Measurements from ENCODE around the gene GSC2.

The GSC2 gene

GRCh38 chr22:19180740-19181410, 30.8 kb upstream of the GSC2 start:
- Mint-ChIP-seq H3K27ac (no peak overlapping the region), H3K9me3 (no peaks in the 10 kb centered on the region), H3K36me3 (no peaks in the 10 kb centered on the region), H3K4me1 (peaks cover 42% of the 10 kb centered on the region), H3K4me3 (no peak overlapping the region), H3K27me3 (no peaks in the 10 kb centered on the region)
- no peak for ATAC-seq

- no peaks in the 10 kb centered on the region for H3K9me3 Mint-ChIP-seq
- no peak for ATAC-seq
- no peaks in the 10 kb centered on the region for H3K36me3 Mint-ChIP-seq
- no peaks in the 10 kb centered on the region for H3K27me3 Mint-ChIP-seq
- no peak overlapping the region for H3K4me3 Mint-ChIP-seq
- H3K27ac Mint-ChIP-seq, result no peak overlapping the region
- H3K4me1 Mint-ChIP-seq, result peaks cover 49% of the 10 kb centered on the region
These were observed 30.1 kb upstream of the GSC2 start for GRCh38 chr22:19180234-19180633.

GRCh38 chr22:19179497-19180048, 29.5 kb upstream of the GSC2 start:
- ATAC-seq, result peak; percentile 64
- Mint-ChIP-seq H3K36me3 (no peaks in the 10 kb centered on the region), H3K4me3 (peak overlapping the region; percentile 77), H3K27me3 (no peaks in the 10 kb centered on the region), H3K27ac (peak overlapping the region; percentile 60), H3K9me3 (no peaks in the 10 kb centered on the region), H3K4me1 (peaks cover 55% of the 10 kb centered on the region)

- Mint-ChIP-seq H3K4me3 (peak within 1 kb of the TSS; percentile 79), H3K27me3 (no peaks in the 10 kb centered on the region), H3K9me3 (no peaks in the 10 kb centered on the region), H3K4me1 (peaks cover 62% of the 10 kb centered on the region), H3K27ac (peak within 1 kb of the TSS; percentile 61), H3K36me3 (no peaks in the 10 kb centered on the region)
- peak; percentile 86 for ATAC-seq
These were observed 28.8 kb upstream of the GSC2 start, which contains the start of gene SLC25A1 for GRCh38 chr22:19178657-19179496. SLC25A1 (minus strand) TSS chr22:19178736; CDS start chr22:19178673, 63 bp downstream.

- peaks cover 69% of the 10 kb centered on the region for H3K4me1 Mint-ChIP-seq
- H3K36me3 Mint-ChIP-seq, result no peaks in the 10 kb centered on the region
- H3K4me3 Mint-ChIP-seq, result peak overlapping the region; percentile 79
- ATAC-seq, result peak; percentile 61
- no peaks in the 10 kb centered on the region for H3K27me3 Mint-ChIP-seq
- H3K27ac Mint-ChIP-seq, result peak overlapping the region; percentile 61
- no peaks in the 10 kb centered on the region for H3K9me3 Mint-ChIP-seq
These were observed 28.1 kb upstream of the GSC2 start for GRCh38 chr22:19178065-19178656.

- no peak for ATAC-seq
- no peaks in the 10 kb centered on the region for H3K9me3 Mint-ChIP-seq
- H3K36me3 Mint-ChIP-seq, result no peaks in the 10 kb centered on the region
- no peaks in the 10 kb centered on the region for H3K27me3 Mint-ChIP-seq
- peaks cover 73% of the 10 kb centered on the region for H3K4me1 Mint-ChIP-seq
- peak overlapping the region; percentile 61 for H3K27ac Mint-ChIP-seq
- peak overlapping the region; percentile 79 for H3K4me3 Mint-ChIP-seq
These were observed 27.3 kb upstream of the GSC2 start for GRCh38 chr22:19177164-19178064.

GRCh38 chr22:19176732-19177131, 26.6 kb upstream of the GSC2 start:
- Mint-ChIP-seq H3K36me3 (no peaks in the 10 kb centered on the region), H3K27ac (peak overlapping the region; percentile 19), H3K9me3 (no peaks in the 10 kb centered on the region), H3K4me3 (peak overlapping the region; percentile 66), H3K27me3 (no peaks in the 10 kb centered on the region), H3K4me1 (peaks cover 72% of the 10 kb centered on the region)
- no peak for ATAC-seq

GRCh38 chr22:19176175-19176643, 26.1 kb upstream of the GSC2 start:
- ATAC-seq, result no peak
- peaks cover 66% of the 10 kb centered on the region for H3K4me1 Mint-ChIP-seq
- H3K27me3 Mint-ChIP-seq, result no peaks in the 10 kb centered on the region

GRCh38 chr22:19175602-19176174, 25.6 kb upstream of the GSC2 start:
- no peak for ATAC-seq
- Mint-ChIP-seq H3K27me3 (no peaks in the 10 kb centered on the region), H3K4me1 (peaks cover 68% of the 10 kb centered on the region), H3K36me3 (no peaks in the 10 kb centered on the region), H3K4me3 (no peak overlapping the region), H3K9me3 (no peaks in the 10 kb centered on the region), H3K27ac (peak overlapping the region; percentile 19)

More at GRCh38 chr22:19176175-19176643, 26.1 kb upstream of the GSC2 start:
- Mint-ChIP-seq H3K4me3 (peak overlapping the region; percentile 66), H3K9me3 (no peaks in the 10 kb centered on the region), H3K27ac (peak overlapping the region; percentile 19), H3K36me3 (no peaks in the 10 kb centered on the region)

GRCh38 chr22:19175026-19175601, 25.0 kb upstream of the GSC2 start:
- Mint-ChIP-seq H3K27me3 (peaks cover 5% of the 10 kb centered on the region), H3K9me3 (no peaks in the 10 kb centered on the region), H3K4me1 (peaks cover 74% of the 10 kb centered on the region), H3K36me3 (no peaks in the 10 kb centered on the region), H3K27ac (peak overlapping the region; percentile 78), H3K4me3 (no peak overlapping the region)
- ATAC-seq, result no peak

GRCh38 chr22:19174106-19175025, 24.3 kb upstream of the GSC2 start:
- Mint-ChIP-seq H3K27ac (peak overlapping the region; percentile 78), H3K9me3 (no peaks in the 10 kb centered on the region), H3K4me3 (peak overlapping the region; percentile 62), H3K36me3 (no peaks in the 10 kb centered on the region), H3K27me3 (peaks cover 12% of the 10 kb centered on the region), H3K4me1 (peaks cover 72% of the 10 kb centered on the region)
- peak; percentile 62 for ATAC-seq

GRCh38 chr22:19173047-19174035, 23.2 kb upstream of the GSC2 start:
- Mint-ChIP-seq H3K4me3 (peak overlapping the region; percentile 78), H3K27ac (peak overlapping the region; percentile 78), H3K36me3 (no peaks in the 10 kb centered on the region), H3K9me3 (no peaks in the 10 kb centered on the region), H3K27me3 (peaks cover 23% of the 10 kb centered on the region), H3K4me1 (peaks cover 67% of the 10 kb centered on the region)
- ATAC-seq, result no peak

All from stimulated activated memory B cell treated with anti-CD40 and anti-IgM and Interleukin-4, amounts not matched to agents 10 μg/mL and 1 μg/mL and 100 μg/mL, for 72 hours (primary cell).